Activated T-helper 9 cell treated with anti-CD3 and anti-CD28 coated beads, Interleukin-2, amount 50 U/mL, for 16 hours (primary cell): Measurements from ENCODE around the gene EIF5AL1.
"Not testable (repeated sequence)": the region's sequence is repeated elsewhere in the genome, so short reads cannot be mapped to it uniquely, and the experiment has no call there.

ENCODE experiments used
- DNase-seq: peaks from one replicate; pipeline ENCODE4 v3.0.0-alpha.2; 2020; ENCODE audit warnings: low read depth

The EIF5AL1 gene

DNA sequence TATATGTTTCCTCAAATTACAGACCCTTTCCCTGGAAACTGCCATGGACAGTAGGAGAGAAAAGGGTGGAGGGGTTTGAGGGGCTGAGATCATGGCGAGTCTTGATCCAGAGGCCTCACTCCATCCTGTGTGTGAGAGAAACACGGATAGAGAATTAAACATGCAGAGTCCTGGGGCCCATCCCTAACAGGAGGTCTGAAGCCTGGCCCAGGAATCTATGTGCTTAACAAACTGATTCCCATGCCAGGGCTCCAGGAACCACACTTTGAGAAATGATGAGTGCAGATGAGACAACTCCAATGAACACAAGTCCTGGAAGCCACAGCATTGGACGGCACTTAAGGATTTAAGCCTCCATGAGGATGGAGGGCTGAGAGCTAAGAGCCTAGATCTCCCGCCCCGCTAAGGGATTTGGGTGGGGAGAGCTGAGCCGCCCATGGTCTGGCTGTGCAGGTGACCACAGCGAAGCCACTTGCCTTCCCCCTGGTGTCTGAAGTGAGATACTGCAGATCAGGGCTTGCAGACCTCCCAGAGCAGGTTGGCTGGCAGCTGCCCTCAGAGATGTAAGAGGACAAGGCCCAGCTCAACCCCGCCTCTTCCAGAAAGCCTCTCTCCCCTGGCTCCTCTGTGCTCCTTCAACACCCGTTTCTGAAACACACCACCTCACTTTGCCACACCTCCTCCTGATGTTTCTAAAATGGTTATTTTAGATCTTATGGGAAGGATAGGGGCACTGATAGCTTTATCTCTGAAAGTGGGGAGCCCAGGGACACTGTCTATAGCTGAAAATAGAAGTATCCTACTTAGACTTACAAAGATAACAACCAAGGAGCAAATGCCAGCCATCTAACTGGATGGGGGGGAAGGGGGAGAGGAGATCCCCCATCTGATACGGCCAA is 24.8 kb upstream of the EIF5AL1 start:
- DNase-seq = no peak

DNA sequence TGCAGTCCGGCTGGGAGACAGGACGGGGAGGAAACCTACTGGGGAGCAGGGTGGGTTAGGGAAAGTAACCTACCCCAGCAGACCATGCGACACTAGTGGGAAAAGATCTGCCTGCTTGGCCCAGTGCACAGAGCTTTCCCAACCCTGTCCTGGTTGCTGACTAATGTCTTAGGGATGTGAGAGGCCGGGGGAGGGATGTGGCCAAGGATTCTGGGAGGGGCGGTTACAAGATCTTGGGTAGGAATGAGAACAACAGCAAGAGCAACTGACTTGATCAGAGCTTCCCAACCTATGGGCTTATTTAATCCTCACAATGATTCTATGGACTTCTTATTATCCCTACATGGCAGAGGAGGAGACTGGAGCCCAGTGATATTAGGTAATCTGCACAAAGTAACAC is 24.0 kb upstream of the EIF5AL1 start:
- DNase-seq = no peak

DNA sequence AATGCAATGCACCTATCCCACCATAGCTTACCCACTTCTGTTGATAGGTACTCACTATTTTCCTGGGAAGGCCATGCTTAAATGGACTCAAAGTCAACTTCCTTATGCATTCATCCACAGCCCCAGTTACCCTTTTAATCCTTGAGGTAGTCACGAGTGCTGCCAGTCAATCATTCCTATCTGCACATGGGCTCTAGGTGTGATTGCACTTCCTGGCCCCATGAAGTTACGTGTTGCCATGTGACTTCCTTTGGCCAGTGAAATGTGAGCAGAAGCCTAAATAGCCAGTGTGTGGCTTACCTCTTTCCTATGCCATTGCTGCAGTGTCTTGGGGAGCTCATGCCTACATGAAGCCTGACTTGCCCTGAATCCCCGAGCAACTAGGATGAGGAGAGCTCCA is 23.5 kb upstream of the EIF5AL1 start:
- DNase-seq = no peak

DNA sequence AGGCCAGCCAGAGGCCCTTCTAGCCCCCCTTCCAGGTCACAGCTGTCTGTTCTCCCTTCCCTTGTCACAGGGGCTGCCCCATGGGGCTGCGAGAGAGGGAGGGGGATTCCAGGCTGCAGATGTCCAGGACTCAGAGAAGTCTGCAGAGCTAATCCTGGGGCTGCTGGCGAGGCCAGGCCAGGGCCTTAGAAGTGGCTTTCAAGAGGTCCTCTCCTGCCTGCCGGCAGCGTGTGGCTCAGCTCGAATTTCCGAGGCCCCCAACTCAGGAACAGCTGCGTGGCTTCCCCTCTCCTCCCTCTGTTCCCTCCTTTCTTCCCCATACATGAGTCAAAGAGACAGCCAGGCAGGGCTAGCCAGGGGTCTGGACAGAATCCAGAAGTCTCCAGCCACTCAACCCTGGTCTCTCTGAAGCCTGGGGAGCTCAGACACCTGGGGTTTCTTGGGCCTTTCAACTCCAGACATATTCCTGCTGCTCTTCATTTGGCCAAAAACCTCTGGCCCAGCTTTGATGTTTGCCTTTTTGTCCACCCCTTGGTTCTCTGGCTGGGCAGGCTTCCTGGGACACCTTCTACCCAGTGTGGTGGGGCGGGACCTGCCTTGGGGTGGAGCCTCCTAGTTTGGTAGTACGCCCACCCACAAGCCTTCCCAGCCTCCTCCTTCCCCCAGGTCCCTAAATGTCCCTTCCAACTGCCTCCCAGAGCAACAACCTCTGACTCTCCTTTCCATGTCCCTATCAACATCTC is 21.8 kb upstream of the EIF5AL1 start:
- DNase-seq = no peak

DNA sequence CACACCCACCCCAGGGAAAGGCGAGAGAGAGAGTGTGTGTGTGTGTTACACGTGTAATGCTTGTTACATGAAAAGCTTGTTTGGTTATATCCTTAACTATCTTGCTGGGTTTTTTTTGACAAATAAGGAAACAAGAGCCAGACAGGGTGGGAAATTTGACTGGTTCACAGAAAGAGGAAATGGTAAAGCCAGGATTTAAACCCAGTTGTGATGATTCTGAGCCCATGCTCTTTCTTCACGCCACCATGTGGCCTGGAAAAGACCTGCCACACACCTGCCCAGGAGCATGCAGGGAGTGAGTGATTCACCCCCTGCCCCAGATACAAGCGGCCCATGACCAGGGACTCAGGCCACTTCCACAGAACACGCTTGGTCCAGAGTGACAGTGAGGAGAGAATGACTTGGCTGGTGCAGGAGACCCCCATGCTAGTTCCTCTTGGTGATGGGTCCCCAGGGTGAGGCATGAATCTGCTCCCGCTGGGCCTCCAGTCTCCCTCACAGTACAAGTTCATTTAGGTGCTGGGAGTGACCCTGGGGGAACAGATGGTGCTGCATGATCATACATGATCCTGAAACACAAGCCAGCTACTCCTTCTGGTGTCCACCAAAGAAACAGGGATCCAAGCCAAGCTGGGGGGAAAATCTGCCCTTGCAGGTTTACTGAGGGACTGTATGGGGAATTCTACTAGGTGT is 21.0 kb upstream of the EIF5AL1 start:
- no peak for DNase-seq

DNA sequence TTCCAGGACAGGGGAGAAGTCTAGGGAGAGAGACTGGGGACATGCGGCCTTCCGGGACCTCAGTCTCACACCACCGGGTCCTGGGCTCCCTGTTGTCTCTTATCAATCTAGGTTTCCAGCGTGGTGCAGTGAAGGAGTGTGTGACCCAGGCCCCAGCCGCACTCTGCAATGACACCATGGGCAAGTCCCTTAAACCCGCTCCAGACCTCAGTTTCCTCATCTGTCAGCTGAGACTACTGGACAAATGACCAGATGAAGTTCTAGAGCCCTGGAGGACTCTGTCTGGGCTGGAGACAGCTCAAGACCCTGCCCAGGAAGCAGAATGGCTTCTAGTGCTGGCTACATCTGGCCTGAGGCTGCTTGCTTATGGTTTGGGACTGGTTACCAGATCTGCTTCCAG is 20.1 kb upstream of the EIF5AL1 start:
- no peak for DNase-seq

DNA sequence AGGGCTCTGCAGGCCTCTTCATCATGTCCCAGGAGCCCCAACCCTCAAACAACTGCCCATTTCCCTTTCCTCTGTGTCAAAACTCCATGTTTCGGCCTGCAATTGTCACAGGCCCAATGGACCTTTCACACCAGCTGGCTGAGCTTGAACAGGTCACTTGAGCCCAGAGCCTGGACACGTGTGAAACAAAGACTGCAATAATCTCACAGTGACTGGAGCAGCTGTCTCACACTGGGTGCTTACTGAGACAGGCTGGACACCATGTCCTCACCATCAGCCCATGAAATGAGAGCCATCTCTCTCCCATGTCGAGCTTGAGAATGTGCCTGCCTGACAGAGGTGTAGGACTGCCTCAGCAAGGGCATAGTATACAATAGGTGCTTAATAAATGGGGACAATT is 19.5 kb upstream of the EIF5AL1 start:
- DNase-seq = no peak

DNA sequence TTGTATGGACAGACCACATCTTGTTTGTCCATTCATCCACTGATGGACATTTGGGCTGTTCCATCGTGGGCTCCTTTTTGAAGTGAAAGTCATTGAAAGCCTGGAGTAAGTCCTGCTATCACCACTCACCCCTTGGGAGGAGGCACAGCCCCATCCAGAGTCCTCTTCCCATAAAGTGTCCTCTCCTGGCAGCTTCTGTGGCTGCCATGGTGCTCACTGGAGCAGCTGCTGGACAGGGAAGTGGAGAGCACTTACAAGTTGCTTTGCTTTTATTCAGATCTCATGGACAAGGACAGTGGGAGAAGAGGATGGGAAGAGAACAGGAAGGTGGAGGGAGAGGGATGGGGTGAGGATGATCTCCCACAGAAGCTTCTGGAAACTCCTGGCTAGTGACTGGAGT is 18.5 kb upstream of the EIF5AL1 start:
- no peak for DNase-seq

DNA sequence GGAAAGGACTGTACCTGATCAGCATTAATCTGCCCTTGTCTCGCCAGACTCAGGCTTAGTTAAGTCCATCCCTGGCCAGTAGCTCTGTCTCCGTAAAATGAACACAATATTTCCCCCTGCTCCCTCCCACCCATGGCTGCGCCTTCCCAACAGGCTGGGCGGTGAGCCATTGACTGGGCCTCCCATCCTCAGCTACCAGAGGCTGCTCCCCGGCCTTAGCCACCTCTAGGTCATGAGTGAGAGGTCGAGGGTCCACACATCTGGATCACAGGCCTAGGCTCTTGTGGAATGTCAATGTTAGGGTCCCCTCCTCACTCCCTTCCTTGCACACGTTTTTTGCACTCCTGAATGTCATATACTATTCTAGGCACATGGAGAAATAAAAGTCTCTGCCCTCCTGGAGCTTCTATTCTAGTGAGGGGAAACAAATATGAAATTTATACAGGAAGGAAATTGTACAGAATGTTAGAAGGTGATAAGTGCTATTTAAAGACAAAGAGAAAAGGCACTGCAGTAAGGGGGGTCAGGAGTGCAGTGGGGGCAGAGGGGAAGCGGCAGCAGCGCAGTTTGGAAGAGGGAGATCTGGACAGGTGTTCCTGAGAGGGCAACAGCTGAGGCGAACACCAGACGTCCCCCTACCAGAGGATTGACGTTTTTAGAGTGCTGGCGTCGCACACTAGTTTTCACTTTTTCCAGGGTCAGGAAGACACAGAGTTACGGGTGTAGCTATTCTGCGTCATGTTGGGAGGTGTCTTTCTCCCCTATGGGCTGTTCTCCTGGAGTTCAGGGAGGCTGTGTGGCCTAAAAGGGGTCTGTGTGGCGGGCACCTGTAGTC is 17.2 kb upstream of the EIF5AL1 start:
- DNase-seq = no peak

DNA sequence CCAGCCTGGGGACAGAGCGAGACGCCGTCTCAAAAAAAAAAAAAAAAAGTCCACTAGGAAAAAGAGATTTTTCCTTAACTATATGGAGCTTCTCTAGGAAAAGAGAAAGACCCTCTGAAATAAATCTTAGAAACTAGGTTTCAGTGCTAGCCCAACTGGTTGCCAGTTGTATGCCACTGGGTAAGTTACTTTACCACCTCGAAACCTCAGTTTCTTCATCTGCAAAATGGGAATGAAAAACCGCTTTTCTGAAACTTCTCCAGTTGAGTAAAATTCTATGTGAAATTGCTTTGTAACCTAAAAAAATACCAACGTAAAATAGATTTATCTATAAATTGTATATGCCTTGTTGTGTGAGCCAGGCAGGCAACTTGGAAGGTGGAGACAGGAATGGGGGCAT is 16.5 kb upstream of the EIF5AL1 start:
- no peak for DNase-seq

DNA sequence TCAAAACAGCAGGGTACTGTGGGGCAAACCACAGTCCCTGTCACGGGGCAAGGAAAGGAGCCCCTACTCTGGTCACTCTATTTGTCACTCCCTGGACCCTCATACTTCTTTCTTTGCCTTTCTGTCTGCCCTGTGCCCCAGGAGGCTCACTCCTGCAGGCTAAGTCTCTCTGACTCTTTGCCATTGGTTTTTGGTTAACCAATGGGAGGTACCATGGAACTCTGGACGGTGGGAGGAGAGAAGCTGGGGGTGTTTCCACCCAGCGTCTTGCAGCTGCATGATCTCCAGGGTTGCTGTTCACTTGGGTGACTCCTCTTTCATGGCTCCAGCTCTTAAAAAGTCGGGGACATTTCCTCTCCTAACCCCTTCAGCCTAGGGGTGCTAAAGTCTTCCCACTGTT is 15.4 kb upstream of the EIF5AL1 start:
- no peak for DNase-seq

DNA sequence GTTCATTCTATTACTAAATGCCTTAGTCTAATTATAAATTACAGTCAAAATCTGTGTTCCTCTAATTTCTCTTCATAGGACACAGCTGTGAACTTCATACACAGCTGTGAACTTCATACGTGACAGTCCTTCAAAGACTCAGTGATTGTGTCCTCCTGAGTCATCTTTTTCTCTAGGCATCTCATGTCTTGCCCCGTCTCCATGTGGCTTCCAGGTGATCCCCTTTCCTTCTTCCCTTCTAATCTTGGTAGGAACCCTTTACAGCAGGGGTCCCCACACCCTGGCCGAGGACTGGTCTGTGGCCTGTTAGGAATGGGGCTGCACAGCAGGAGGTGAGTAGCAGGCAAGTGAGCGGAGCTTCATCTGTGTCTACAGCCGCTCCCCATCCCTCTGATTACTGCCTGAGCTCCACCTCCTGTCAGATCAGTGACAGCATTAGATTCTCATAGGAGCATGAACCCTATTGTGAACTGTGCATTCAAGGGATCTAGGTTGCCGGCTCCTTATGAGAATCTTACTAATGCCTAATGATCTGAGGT is 14.0 kb upstream of the EIF5AL1 start:
- no peak for DNase-seq

DNA sequence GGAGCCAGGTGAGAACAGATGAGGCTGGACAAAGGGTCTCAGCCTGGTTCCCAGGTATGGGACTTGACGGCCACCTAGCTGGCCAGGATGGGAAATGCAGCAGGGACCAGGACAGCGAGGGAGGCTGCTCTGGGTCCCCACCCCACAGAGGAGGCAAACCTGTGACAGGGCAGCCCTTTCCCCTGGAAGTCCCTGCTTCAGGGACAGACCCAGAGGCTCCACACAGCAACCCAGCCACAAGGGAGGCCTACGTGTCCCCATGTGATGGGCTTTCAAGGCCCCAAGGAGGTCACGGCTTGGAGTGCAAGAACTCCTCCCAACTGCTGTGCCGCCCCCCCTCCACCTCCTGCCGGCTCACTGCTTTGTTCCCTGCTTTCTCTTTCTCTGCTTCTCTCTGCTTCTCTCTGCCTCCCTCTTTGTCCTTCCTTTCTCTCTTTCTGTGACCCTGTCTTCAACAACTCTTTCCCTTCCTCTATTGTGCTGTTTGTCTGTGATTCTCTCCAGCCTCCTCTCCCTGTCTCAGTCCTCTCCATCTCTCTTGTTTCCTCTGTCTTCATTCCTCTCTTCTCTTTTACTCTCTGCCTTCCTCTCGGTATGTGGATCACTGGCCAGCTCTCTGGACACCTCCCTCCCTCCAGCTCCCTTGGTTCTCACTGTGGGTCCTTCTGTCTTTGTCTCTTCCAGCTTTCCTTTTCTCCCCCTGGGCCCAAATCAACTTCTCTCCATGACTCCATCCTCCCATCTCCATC is 9.6 kb upstream of the EIF5AL1 start:
- DNase-seq = no peak

DNA sequence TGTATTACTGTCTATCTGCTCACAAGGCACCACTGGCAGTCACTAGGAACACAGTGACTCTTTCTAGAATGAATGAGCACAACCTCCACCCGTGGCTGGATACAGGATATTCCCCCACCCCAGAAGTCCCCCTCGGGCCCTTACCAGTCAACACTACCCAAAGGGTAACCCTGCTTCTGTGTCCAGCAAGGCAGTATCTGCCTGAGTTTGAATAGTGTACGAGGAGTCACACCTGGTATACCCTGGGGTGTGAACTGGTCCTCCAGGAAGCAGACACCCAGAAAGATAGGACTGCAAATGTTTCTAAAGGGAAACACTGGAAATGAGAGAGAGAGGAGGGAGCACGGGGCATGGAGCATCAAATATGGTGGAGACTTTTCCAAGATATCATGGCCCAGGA is 8.5 kb upstream of the EIF5AL1 start:
- not testable (repeated sequence) for DNase-seq

DNA sequence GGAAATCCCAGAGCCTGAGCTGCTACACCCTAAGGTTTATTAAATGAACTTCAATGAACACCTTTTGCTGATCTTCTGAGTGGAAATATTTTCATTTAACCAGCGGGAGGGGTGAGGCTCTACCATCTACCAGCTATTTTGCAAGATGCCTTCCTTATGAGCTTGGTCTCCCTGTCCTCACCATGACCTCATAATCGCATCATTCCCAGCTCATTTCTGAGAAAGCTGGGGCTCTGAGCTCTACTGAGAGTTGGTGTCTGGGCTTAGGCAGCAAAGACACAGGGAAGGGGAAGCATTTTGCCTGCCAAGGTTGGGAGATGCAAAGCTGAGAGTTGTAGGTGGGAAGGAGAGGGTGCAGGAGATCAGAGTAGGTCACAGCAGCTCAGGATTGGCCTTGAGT is 7.8 kb upstream of the EIF5AL1 start:
- DNase-seq = not testable (repeated sequence)

DNA sequence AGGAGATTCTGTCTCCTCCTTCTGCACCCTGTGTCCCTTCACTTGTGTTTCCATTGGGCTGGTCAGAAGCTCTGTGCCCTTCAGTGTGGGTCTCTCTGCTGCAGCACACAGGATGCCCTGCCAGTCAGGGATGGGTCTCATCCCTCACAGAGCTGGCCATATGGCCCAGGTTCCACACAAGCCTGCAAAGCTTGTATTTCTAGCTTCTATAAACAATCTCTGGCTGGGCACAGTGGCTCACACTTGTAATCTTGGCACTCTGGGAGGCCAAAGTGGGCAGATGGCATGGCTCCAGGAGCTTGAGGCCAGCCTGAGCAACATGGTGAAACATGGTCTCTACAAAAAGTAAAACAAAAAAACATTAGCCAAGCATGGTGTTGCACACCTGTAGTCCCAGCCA is 7.0 kb upstream of the EIF5AL1 start:
- DNase-seq = not testable (repeated sequence)

DNA sequence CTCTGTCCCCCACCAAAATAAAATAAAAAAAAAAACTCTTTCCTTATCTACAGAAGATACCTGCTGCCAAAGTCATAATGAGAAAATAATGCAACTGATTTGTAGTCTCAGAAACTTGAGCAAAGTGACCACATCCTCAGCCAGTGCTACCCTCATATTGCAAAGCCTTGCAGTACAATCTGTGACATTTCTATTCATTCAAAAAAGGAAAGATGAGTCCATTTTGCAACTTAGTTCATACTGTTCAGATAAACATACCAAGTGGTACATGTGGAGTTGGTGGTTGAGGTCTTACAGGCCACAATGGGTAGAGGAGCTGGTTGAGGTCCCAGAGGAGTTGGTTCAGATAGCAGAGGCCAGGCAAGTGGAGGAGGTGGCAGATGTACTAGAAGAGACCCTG is 6.5 kb upstream of the EIF5AL1 start:
- DNase-seq = no peak

DNA sequence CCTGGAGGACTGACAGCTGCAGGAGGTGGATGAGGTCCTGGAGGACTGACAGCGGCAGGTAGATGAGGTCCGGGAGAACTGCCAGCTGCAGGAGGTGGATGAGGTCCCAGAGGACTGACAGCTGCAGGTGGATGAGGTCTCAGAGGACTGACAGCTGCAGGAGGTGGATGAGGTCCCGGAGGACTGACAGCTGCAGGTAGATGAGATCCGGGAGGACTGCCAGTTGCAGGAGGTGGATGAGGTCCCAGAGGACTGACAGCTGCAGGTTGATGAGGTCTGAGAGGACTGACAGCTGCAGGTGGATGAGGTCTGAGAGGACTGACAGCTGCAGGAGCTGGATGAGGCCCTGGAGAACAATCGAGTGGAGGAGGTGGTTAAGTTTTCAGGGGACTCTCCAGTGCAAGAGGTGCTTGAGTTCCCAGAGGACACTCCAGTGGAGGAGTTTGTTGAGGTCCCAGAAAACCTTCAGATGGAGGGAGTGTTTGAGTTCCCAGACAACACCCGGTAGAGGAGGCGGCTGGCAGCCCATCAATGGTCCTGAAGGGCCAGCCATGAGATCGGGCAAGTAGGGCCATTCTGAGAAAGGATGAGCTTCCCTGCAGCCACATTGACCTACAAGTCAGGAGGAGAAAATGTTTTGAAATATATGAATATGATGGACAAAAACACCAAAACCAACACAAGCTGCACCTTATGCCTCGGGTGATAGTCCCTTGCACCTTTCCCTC is 4.7 kb upstream of the EIF5AL1 start:
- DNase-seq = no peak

DNA sequence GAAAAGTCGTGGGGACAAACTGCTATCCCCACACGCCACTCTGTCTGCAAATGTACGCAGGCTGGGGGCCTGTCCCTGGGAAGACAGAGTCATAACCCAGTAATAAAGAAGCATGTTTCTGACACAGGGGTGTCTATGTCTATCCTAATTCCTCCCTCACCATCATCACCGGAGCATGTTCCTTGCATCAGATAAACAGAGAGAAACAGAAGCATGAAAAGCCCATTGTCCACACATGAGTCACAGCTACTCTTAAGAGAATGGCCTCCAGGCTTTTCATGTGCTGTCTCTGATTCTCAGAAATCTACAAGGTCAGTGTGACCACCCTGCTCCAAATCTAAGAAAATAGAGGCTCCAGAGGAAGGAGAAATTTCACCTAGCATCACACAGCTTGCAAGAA is 4.1 kb upstream of the EIF5AL1 start:
- not testable (repeated sequence) for DNase-seq

DNA sequence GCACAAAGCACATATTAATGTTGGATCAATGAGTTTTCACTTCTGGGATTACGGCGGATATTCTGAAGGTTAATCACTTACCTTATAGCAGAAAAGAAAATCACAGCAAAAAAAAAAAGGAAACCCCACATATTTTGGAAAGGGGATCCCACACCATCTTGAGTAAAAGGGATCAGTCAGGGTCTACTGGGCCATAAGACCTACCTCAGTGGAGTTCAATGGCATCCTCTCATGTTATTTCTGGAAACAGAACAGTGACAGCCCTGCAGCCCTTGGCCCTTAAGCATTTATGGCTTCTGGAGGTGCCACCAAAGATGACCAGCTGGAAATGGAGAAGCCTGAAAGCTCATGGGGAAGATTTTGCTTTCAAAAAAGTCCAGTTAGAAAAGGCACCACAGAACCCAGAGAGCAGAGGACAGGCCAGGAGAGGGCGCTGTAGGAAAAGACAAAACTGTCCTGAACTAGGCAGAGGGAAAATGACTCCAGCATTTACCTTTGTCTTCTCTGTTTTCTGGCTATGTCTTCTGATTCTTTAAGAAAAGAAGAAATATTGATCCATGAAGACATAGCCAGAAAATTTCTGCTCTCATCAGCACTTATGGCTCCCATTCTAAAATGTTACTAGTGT is 2.9 kb upstream of the EIF5AL1 start:
- not testable (repeated sequence) for DNase-seq
